ENCODE results near the gene HIPK4.

The HIPK4 gene

DNA sequence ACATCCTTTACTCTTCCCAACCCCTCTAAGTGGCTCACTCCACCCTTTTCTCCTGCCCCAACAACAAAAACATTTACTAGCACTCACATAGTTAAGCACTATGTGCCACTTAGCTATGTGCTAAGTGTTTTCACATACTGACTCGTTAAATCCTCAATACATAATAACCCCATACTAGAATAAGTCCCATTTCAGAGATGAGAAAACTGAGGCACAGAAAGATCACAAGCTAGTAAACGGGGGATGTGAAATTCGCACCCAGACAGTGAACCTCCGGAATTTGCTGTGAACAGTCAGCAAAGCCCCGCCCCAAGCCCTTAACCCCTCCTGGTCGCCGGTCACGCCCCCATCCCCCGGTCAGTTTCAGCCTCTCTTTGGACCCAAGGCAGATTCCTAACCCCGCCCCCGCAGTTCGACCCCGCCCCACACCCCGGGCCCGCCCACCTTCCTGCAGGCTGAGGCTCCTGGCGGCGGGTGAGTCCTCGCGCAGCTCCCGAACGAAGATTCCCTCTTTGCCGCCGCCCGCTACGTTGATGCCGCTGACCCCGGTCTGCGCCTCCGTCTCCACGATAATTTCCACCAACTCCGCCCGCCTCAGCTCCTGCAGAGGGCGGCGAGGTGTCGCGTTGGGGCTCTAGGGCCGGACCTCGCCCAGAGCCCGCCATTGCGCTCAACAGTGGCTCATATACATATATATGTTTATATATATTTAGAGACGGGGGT is 13.4 kb upstream of the HIPK4 start:
- ChIA-PET CTCF (interaction anchor here (0.6 to 2.7 kb wide), 8 partner anchors 9 to 98 kb away, joined by 3 to 17 read pairs (median 4); partner anchors contain the start of genes BLVRB and PRX), POLR2A (interaction anchor here (1.0 to 2.4 kb wide), 5 partner anchors 10 to 60 kb away, joined by 3 to 10 read pairs (median 5); partner anchors contain the start of genes PRX and SERTAD1)
- no peak for TF ChIP-seq CTCF (IDR thresholded peaks at IDR 0.05; ENCODE audit: insufficient read depth, low read length, missing control alignments)
- peak overlapping the region; percentile 61 for H3K4me3 ChIP-seq (ENCODE audit: low read depth, low read length)
- DNase-seq (ENCODE audit: low read depth, low spot score), result peak; percentile 28

DNA sequence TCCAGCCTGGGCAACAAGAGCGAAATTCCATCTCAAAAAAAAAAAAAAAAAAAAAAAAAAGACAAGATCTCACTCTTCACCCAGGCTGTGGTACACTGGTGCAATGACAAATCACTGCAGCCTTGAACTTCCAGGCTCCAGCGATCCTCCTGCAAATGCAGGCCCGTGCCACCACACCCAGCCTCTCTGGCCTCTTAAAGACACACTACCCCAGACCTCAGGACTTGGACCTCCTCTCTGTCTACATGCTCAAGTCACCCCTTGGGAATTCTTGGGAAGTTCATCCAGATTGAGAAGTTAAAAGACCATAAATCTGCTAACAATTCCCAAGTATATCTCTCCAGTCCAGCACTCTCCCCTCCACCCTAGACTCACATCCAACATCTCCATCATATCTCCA is 10.6 kb upstream of the HIPK4 start:
- no peak for DNase-seq (ENCODE audit: low read depth, low spot score)
- TF ChIP-seq CTCF (IDR thresholded peaks at IDR 0.05; ENCODE audit: insufficient read depth, low read length, missing control alignments), result no peak
- CTCF ChIA-PET, result interaction anchor here (1.5 to 2.6 kb wide), 3 partner anchors 20 to 121 kb away, joined by 5 to 7 read pairs (median 6); no protein-coding TSS in a partner anchor
- no peak overlapping the region for H3K4me3 ChIP-seq (ENCODE audit: low read depth, low read length)
- POLR2A ChIA-PET, result no interaction called here

GRCh38 chr19:40398417-40399131 is 8.6 kb upstream of the HIPK4 start:
- TF ChIP-seq CTCF (IDR thresholded peaks at IDR 0.05; ENCODE audit: insufficient read depth, low read length, missing control alignments), result no peak
- DNase-seq (ENCODE audit: low read depth, low spot score), result no peak
- H3K4me3 ChIP-seq (ENCODE audit: low read depth, low read length), result no peak overlapping the region
- ChIA-PET POLR2A (no interaction called here), CTCF (interaction anchor here (1.8 kb wide), 1 partner anchor 22 kb away, joined by 5 read pairs; no protein-coding TSS in a partner anchor)

DNA sequence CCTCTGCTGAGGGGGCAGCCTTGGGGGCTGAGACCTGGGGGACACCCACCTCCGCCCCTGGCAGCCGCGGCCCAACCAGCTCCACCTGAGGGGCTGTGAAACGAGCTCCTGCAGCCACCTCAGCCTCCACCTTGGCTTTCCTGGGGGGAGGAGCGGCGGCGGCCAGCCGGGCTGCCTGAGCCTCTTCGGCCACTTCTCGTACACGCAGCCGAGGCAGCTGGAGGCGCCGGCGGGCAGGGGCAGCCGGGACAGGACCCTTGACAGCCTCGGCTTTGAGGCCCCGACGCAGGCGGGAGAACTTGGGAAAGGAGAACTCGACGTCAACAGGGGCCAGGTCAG is 7.6 kb upstream of the HIPK4 start:
- ChIA-PET CTCF (interaction anchor here (1.8 kb wide), 1 partner anchor 23 kb away, joined by 5 read pairs; no protein-coding TSS in a partner anchor), POLR2A (no interaction called here)
- H3K4me3 ChIP-seq (ENCODE audit: low read depth, low read length), result no peak overlapping the region
- no peak for DNase-seq (ENCODE audit: low read depth, low spot score)
- TF ChIP-seq CTCF (IDR thresholded peaks at IDR 0.05; ENCODE audit: insufficient read depth, low read length, missing control alignments), result no peak

DNA sequence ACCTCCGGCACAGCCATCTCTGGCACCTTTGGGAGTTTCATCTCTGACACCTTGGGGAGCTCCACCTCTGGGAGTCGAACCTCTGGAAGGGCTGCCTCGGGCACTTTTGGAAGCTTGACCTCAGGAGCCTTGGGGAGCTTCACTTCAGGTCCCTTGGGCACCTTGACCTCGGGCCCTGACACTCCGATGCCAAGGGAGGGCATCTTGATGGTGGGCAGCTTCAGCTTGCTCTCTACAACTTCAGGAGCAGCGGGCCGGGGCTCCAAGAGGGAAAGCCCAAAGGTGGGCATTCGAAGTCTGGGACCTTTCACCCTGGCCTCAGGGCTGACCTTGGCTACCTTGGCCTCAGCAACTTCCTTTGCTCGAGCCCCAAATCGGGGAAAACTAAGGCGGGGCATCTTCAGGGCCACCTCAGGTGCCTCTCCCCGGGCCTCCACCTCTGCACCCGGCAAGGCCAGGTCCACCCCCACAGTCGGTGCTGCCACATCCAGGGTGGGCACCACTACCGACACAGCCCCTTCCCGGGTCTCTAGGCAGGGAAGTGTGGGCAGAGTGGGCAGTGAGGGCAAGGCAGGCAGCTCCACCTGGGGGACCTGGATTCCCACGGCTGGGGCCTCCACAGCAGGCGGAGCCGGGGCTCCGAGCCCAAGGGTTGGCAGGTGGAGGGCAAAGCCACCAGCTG is 7.0 kb upstream of the HIPK4 start:
- POLR2A ChIA-PET, result interaction anchor here (0.6 to 0.7 kb wide), 2 partner anchors 46 to 401 kb away, joined by 3 to 4 read pairs; no protein-coding TSS in a partner anchor
- no peak for DNase-seq (ENCODE audit: low read depth, low spot score)
- CTCF ChIA-PET, result interaction anchor here (1.5 kb wide), 1 partner anchor 14 kb away, joined by 4 read pairs; no protein-coding TSS in a partner anchor
- no peak for TF ChIP-seq CTCF (IDR thresholded peaks at IDR 0.05; ENCODE audit: insufficient read depth, low read length, missing control alignments)
- no peak overlapping the region for H3K4me3 ChIP-seq (ENCODE audit: low read depth, low read length)
